ENCODE data around the gene RALGPS1.

RALGPS1 gene

DNA sequence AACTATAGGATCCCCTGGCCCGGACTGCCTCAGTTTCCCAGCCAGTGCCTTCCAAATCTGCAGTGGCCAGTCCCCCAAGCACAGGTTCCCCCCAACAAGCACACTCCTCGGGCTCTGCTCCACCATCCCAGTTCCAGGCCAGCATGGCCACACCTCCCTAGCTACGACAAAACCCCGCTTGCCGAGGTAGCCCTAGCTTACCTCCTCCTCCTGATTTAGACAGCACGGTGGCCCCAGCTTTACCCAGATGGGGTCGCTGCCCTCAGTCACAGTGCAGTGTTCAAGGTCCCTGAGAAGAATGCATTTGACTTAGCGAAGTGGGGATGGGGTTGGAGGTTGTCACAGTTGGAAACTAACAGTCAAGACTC lies 309.2 kb downstream of the RALGPS1 start:
- TF ChIP-seq, protein P1, sequence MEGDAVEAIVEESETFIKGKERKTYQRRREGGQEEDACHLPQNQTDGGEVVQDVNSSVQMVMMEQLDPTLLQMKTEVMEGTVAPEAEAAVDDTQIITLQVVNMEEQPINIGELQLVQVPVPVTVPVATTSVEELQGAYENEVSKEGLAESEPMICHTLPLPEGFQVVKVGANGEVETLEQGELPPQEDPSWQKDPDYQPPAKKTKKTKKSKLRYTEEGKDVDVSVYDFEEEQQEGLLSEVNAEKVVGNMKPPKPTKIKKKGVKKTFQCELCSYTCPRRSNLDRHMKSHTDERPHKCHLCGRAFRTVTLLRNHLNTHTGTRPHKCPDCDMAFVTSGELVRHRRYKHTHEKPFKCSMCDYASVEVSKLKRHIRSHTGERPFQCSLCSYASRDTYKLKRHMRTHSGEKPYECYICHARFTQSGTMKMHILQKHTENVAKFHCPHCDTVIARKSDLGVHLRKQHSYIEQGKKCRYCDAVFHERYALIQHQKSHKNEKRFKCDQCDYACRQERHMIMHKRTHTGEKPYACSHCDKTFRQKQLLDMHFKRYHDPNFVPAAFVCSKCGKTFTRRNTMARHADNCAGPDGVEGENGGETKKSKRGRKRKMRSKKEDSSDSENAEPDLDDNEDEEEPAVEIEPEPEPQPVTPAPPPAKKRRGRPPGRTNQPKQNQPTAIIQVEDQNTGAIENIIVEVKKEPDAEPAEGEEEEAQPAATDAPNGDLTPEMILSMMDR (IDR thresholded peaks at IDR 0.05), result no peak; the same call in 1 of the 2 replicates

DNA sequence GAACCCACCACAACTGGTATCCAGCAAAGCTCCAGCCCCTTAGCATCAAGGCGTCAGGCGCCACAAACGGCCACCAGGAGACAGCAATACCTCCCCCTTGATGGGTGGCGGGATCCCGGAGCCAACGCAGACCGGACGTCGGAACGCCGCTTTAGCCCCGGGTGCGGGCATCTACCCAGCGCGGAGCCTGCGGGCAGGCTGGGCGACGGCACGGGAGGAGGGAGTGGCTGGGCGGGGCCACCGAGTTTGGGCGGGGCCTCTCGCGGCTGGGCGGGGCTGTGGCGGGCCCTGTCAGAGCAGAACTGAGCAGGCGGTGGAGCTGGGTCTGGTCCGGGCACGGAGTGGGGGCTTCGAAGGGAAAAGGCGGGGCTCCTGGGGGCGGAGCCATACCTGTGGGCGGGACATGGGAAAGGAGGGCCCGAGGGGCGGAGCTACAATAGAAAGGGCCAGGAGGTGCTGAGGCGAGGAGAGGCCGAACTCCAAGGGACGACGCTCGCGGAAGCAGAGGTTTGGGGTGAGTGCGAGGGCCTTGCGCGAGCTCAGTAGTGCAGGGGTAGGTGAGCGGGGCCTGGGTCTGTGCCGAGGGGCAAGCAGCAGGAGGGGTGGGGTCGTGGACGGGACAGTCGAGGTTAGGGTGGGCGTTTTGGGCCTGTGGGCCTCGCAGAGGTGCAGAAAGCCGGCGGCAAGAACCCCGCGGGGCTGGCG lies 309.7 kb downstream of the RALGPS1 start:
- TF ChIP-seq, protein P1 (IDR thresholded peaks at IDR 0.05), result 0 out of 2 replicates have a peak, but pooled peaks have one; percentile 16

DNA sequence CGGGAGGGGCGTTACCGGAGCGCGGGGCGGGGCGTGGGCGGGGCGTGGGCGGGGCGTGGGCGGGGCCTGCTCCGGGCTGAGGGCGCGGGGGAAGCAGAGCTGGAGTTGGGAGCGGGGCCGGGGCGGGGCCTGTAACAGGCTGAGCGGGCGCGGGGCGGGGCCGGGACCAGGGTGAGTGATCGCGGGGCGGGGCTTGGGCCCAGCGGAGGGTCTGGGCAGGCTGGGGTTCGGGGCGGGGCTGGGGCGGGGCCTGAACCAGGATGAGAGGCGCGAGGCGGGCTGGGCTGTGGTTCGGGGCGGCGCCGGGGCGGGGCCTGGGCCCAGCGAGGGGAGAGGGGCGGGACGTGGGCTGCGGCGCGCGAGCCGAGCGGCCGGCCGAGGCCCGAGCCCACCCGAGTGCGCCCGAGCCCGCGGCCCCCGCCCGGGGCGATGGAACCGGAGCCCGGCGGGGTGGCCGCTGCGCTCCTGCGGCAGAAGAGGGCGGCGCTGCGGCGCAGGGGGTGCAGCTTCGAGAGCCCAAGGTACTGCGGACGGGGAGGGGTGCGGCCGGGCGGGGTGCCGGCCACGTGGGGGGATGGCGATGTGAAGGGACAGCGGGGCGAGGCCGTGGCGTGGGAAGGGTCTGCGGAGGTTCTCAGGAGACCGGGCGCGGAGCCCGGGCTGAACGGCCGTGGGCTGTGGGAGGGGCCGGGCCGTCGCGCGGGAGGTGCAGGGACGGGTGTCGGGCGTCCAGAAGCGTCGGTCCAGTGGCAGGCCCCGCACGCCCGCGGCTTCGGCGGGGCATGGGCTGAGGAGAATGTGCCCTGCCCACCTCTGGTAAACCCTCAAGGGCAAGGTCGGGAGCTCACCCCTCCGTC lies 310.5 kb downstream of the RALGPS1 start:
- TF ChIP-seq, protein P1 (IDR thresholded peaks at IDR 0.05), result no peak

DNA sequence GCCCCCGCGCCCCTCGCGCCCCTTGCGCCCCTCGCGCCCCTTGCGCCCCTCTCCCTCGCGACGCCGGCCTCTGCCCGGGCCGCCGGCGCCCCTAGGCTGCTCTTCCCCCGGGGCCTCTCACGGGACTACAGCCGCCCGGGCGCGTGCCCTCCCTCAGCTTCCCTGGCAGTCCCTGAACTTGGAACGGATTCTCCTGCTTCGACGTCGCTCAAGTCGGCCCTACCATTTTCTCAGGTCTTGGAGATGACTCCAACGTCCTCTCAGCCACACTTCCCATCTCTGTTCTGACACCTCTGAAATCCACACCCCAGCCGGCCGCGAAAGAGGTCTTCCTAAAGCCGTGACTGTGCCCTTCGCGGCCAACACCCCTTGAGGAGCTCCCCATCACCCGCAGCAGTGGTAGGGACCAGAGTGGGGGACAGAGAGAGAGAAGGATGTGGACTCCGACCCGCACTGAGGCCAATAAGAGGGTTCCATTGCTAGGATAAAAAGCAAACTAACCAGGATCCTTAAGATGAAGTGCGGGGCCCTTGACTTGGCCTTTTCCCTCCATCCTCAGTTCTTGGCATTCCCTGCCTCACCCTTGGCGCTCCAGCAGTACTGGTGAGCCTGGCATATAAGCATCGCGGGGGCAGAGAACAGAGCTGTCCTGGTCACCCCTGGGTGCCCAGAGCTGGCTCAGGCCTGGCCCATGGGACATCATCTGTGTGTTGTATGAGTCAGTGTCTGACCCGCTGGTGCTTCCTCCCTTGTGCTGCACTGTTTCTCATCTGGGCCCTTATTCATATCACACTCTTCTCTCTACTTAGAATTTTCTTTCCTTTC lies 311.4 kb downstream of the RALGPS1 start:
- TF ChIP-seq, protein P1 (IDR thresholded peaks at IDR 0.05), result no peak

DNA sequence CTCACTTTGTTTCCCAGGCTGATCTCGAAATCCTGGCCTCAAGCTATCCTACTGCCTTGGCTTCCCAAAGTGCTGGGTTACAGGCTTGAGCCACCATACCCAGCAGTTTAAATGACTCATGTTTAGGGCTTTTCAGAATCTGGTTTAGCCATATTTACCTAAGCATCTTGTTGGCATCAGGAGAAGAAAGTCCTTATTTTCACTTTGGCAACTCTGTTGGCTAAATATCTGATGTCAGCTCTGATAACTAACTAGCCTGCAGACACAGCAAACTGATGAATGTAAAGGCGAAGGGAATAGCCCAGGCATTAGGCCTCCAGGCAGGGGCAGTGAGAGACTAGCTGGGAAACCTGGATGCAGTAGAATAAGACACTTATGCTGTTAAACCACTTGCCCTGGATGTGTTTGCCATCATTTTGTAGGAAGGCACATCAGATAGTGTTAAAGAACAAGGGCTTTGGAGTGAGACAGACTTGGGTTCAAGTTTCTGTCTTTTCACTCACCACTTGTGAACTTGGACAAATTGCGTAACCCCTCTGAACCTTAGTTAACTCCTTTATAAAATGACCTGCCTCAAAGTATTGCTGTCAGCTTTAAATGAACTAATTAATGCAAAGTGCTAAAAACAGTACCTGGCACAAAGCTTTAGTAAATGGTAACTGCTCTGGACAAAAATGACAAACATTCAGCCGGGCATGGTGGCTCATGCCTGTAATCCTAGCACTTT lies 315.3 kb downstream of the RALGPS1 start:
- TF ChIP-seq, protein P1 (IDR thresholded peaks at IDR 0.05), result no peak

DNA sequence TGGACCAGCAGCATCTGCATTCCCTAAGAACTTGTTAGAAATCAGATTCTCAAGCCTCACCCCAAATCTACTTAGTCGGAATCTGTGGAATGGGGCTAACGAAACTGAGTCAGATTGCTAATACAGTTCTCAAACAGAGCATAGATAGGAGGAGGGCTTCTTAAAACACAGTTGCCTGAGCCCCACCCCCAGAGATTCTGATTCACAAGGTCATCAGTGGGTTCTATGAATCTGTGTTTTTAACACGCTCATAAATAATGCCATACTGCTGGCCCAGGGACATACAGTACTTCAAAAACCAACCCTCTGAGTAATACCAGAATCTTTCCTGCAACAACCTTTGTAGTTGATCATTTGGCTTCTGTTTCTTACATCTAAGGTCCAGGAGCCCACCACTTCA lies 317.1 kb downstream of the RALGPS1 start:
- TF ChIP-seq, protein P1 (IDR thresholded peaks at IDR 0.05), result no peak
